C4-2B (cell line): ENCODE measurements around the gene PML.
"Not testable (repeated sequence)": the region's sequence is repeated elsewhere in the genome, so short reads cannot be mapped to it uniquely, and the experiment has no call there.

ENCODE experiments used
- H3K27ac ChIP-seq: fragments of 450-650 bp; 2 replicates; pipeline ENCODE4 v1.5.1; 2017
- CTCF ChIP-seq: fragments of 450-650 bp; conservative IDR thresholded peaks from 2 replicates; pipeline ENCODE4 v1.5.1; 2017; ENCODE audit warnings: mild to moderate bottlenecking
- ZFX ChIP-seq: fragments of 450-650 bp; IDR thresholded peaks from 2 replicates; pipeline ENCODE4 v1.6.1; 2017

Gene PML

GRCh38 chr15:74060251-74060650 lies 65.7 kb downstream of the PML start:
- H3K27ac ChIP-seq: no peak overlapping the region
- TF ChIP-seq CTCF: no peak
- TF ChIP-seq ZFX: no peak

GRCh38 chr15:74062236-74062635 lies 67.7 kb downstream of the PML start:
- H3K27ac ChIP-seq: no peak overlapping the region
- no peak for TF ChIP-seq CTCF
- TF ChIP-seq ZFX: no peak

GRCh38 chr15:74062671-74063070 lies 68.2 kb downstream of the PML start:
- TF ChIP-seq CTCF (no peak), ZFX (no peak)
- no peak overlapping the region for H3K27ac ChIP-seq

- not testable (repeated sequence) for H3K27ac ChIP-seq
These were observed 69.1 kb downstream of the PML start for GRCh38 chr15:74063425-74064146.

- H3K27ac ChIP-seq: not testable (repeated sequence)
These were observed 69.7 kb downstream of the PML start for GRCh38 chr15:74064183-74064582.

GRCh38 chr15:74064822-74065221 lies 70.3 kb downstream of the PML start:
- H3K27ac ChIP-seq: not testable (repeated sequence)

- H3K27ac ChIP-seq: not testable (repeated sequence)
- peak; percentile 70 for TF ChIP-seq CTCF
These were observed 71.3 kb downstream of the PML start for GRCh38 chr15:74065684-74066411.

- H3K27ac ChIP-seq: not testable (repeated sequence)
These were observed 77.1 kb downstream of the PML start for GRCh38 chr15:74071645-74072044.

- H3K27ac ChIP-seq: not testable (repeated sequence)
These were observed 77.6 kb downstream of the PML start for GRCh38 chr15:74072132-74072531.

- H3K27ac ChIP-seq: not testable (repeated sequence)
- TF ChIP-seq CTCF: peak; percentile 17
These were observed 78.3 kb downstream of the PML start for GRCh38 chr15:74072614-74073337.

- H3K27ac ChIP-seq: not testable (repeated sequence)
These were observed 81.3 kb downstream of the PML start for GRCh38 chr15:74075781-74076180.

GRCh38 chr15:74082450-74082849 lies 87.9 kb downstream of the PML start, which contains the start of gene GOLGA6A:
Gene GOLGA6A, minus strand, starts transcription at chr15:74082550. Its CDS starts 41 bp downstream, at chr15:74082509.
- not testable (repeated sequence) for H3K27ac ChIP-seq

- H3K27ac ChIP-seq: not testable (repeated sequence)
These were observed 100.1 kb downstream of the PML start for GRCh38 chr15:74094567-74094966.

- not testable (repeated sequence) for H3K27ac ChIP-seq
These were observed 101.1 kb downstream of the PML start for GRCh38 chr15:74095610-74096009.
